ENCODE results near the gene RNF126. TPM values are rescaled to one million over a fixed set of nuclear protein-coding genes. Genes with fewer than 3 reads are reported as not detected.
"Not testable (repeated sequence)": the region's sequence is repeated elsewhere in the genome, so short reads cannot be mapped to it uniquely, and the experiment has no call there.

Gene RNF126
- 73.6 and 88.4 TPM in 2 replicates for total RNA-seq (2014; rRNA removed)
- polyA plus RNA-seq (2012): 50.6 TPM

- peak; percentile 91 for DNase-seq (ENCODE audit: low read depth)
Observed at GRCh38 chr19:662962-663681, at the start of gene RNF126. TSS of gene RNF126 (minus strand) at chr19:663214. CDS start at chr19:663121, 93 bp downstream.

GRCh38 chr19:711254-711653, 48.2 kb upstream of the RNF126 start:
- DNase-seq (ENCODE audit: low read depth): no peak

- no peak for DNase-seq (ENCODE audit: low read depth)
Observed at GRCh38 chr19:710767-711166, 47.8 kb upstream of the RNF126 start.

- no peak for DNase-seq (ENCODE audit: low read depth)
Observed at GRCh38 chr19:709965-710571, 47.1 kb upstream of the RNF126 start.

- no peak for DNase-seq (ENCODE audit: low read depth)
Observed at GRCh38 chr19:709196-709964, 46.4 kb upstream of the RNF126 start.

- DNase-seq (ENCODE audit: low read depth): no peak
Observed at GRCh38 chr19:708154-709143, 45.4 kb upstream of the RNF126 start, which contains the start of gene PALM. TSS of gene PALM (plus strand) at chr19:708935. CDS start at chr19:709147, 212 bp downstream.

GRCh38 chr19:704447-704741, 41.4 kb upstream of the RNF126 start:
- DNase-seq (ENCODE audit: low read depth): no peak

- peak; percentile 15 for DNase-seq (ENCODE audit: low read depth)
Observed at GRCh38 chr19:703651-704446, 40.8 kb upstream of the RNF126 start.

GRCh38 chr19:703329-703650, 40.3 kb upstream of the RNF126 start:
- DNase-seq (ENCODE audit: low read depth): no peak

GRCh38 chr19:702847-703246, 39.8 kb upstream of the RNF126 start:
- DNase-seq (ENCODE audit: low read depth): not testable (repeated sequence)

GRCh38 chr19:699885-700284, 36.9 kb upstream of the RNF126 start:
- DNase-seq (ENCODE audit: low read depth): not testable (repeated sequence)

- DNase-seq (ENCODE audit: low read depth): not testable (repeated sequence)
Observed at GRCh38 chr19:698529-698928, 35.5 kb upstream of the RNF126 start.

GRCh38 chr19:695352-695949, 32.4 kb upstream of the RNF126 start, which contains the start of gene PRSS57:
TSS of gene PRSS57 (minus strand) at chr19:695452. CDS start at chr19:695430, 22 bp downstream.
- DNase-seq (ENCODE audit: low read depth): no peak

GRCh38 chr19:694481-695351, 31.7 kb upstream of the RNF126 start:
- no peak for DNase-seq (ENCODE audit: low read depth)

- no peak for DNase-seq (ENCODE audit: low read depth)
Observed at GRCh38 chr19:690203-690602, 27.2 kb upstream of the RNF126 start.

- DNase-seq (ENCODE audit: low read depth): no peak
Observed at GRCh38 chr19:688992-689391, 26.0 kb upstream of the RNF126 start.

- DNase-seq (ENCODE audit: low read depth): no peak
Observed at GRCh38 chr19:688214-688613, 25.2 kb upstream of the RNF126 start.

- no peak for DNase-seq (ENCODE audit: low read depth)
Observed at GRCh38 chr19:687569-688166, 24.7 kb upstream of the RNF126 start.
